HEK293 (cell line): Measurements from ENCODE around the gene DNAJC11.
A peak's percentile ranks its signal among the peaks of the same experiment; 100 is the strongest.

Experiments
- CTCF ChIA-PET: fragments of 350-600 bp; formaldehyde crosslinking; extraction: SDS; loops from one replicate; lab custom pipeline; 2021; ENCODE audit warnings: antibody characterized with exemption; lab: Yijun Ruan, JAX
- POLR2A ChIA-PET: fragments of 300-600 bp; formaldehyde crosslinking; extraction: SDS; loops from one replicate; lab custom pipeline; 2020; ENCODE audit warnings: antibody characterized with exemption, inconsistent platforms; lab: Yijun Ruan, JAX
- H3K27ac ChIP-seq: fragments of 200-500 bp; sonication (Bioruptor generic); 2 replicates; pipeline ENCODE4 v1.5.1; 2014; ENCODE audit warnings: low read depth, low read length, control low read depth, inconsistent platforms; ENCODE audit errors: extremely low read depth
- H3K36me3 ChIP-seq, 2 experiments: fragments of 200-500 bp in 1 of 2; sonication (Bioruptor generic) in 1 of 2; 1 replicate in 1 of 2; 2 replicates in 1 of 2; pipeline ENCODE4 v1.5.1; 2014 to 2017; ENCODE audit warnings: inconsistent platforms in 2 of 2, low read length in 2 of 2; ENCODE audit not compliant: control insufficient read depth in 2 of 2, insufficient read depth in 1 of 2
- H3K4me1 ChIP-seq: fragments of 200-500 bp; sonication (Bioruptor generic); 2 replicates; pipeline ENCODE4 v1.5.1; 2014; ENCODE audit warnings: mild to moderate bottlenecking, low read length, inconsistent platforms; ENCODE audit not compliant: control insufficient read depth, insufficient read depth
- H3K4me3 ChIP-seq: 2 replicates; pipeline ENCODE4 v1.5.1; 2011; ENCODE audit warnings: low read depth, mild to moderate bottlenecking, control low read depth, low read length, moderate library complexity
- H3K9me3 ChIP-seq: fragments of 200-500 bp; sonication (Bioruptor generic); 2 replicates; pipeline ENCODE4 v1.5.1; 2014; ENCODE audit warnings: low read depth, low read length, inconsistent platforms; ENCODE audit not compliant: control insufficient read depth, insufficient read depth
- BCL11A ChIP-seq: fragments of 450-650 bp; formaldehyde crosslinking; IDR thresholded peaks from 2 replicates; pipeline ENCODE4 v1.5.1; 2016; ENCODE audit warnings: low read depth, missing biosample characterization, missing genetic modification characterization
- EGR2 ChIP-seq: fragments of 450-650 bp; formaldehyde crosslinking; IDR thresholded peaks from 2 replicates; pipeline ENCODE4 v1.5.1; 2016; ENCODE audit warnings: low read depth, missing biosample characterization, missing genetic modification characterization
- GLI4 ChIP-seq: fragments of 450-650 bp; formaldehyde crosslinking; IDR thresholded peaks from 2 replicates; pipeline ENCODE4 v1.5.1; 2016; ENCODE audit warnings: missing biosample characterization, missing genetic modification characterization
- RBAK ChIP-seq: fragments of 450-650 bp; formaldehyde crosslinking; IDR thresholded peaks from 2 replicates; pipeline ENCODE4 v1.5.1; 2016; ENCODE audit warnings: missing biosample characterization, missing genetic modification characterization
- SP2 ChIP-seq: fragments of 450-650 bp; formaldehyde crosslinking; IDR thresholded peaks from 2 replicates; pipeline ENCODE4 v1.5.1; 2016; ENCODE audit warnings: missing biosample characterization, missing genetic modification characterization
- ZBTB10 ChIP-seq: fragments of 450-650 bp; formaldehyde crosslinking; IDR thresholded peaks from 2 replicates; pipeline ENCODE4 v1.5.1; 2016; ENCODE audit warnings: missing biosample characterization, missing genetic modification characterization
- ZBTB11 ChIP-seq: fragments of 450-650 bp; formaldehyde crosslinking; conservative IDR thresholded peaks from 2 replicates; pipeline ENCODE4 v1.5.1; 2016; ENCODE audit warnings: low read depth, missing biosample characterization, missing genetic modification characterization
- ZBTB21 ChIP-seq: fragments of 450-650 bp; formaldehyde crosslinking; IDR thresholded peaks from 2 replicates; pipeline ENCODE4 v1.5.1; 2017; ENCODE audit warnings: missing biosample characterization, missing genetic modification characterization
- ZBTB7A ChIP-seq: fragments of 450-650 bp; formaldehyde crosslinking; IDR thresholded peaks from 2 replicates; pipeline ENCODE4 v1.5.1; 2016; ENCODE audit warnings: low read depth, missing biosample characterization, missing genetic modification characterization
- ZIC2 ChIP-seq: fragments of 450-650 bp; formaldehyde crosslinking; IDR thresholded peaks from 2 replicates; pipeline ENCODE4 v1.5.1; 2016; ENCODE audit warnings: missing biosample characterization, missing genetic modification characterization
- ZNF138 ChIP-seq: fragments of 450-650 bp; formaldehyde crosslinking; IDR thresholded peaks from 2 replicates; pipeline ENCODE4 v1.5.1; 2016; ENCODE audit warnings: missing biosample characterization, missing genetic modification characterization, borderline replicate concordance
- ZNF157 ChIP-seq: fragments of 450-650 bp; formaldehyde crosslinking; IDR thresholded peaks from 2 replicates; pipeline ENCODE4 v1.5.1; 2016; ENCODE audit warnings: missing biosample characterization, missing genetic modification characterization
- ZNF175 ChIP-seq: fragments of 450-650 bp; formaldehyde crosslinking; IDR thresholded peaks from 2 replicates; pipeline ENCODE4 v1.5.1; 2016; ENCODE audit warnings: missing biosample characterization, missing genetic modification characterization
- ZNF19 ChIP-seq: fragments of 450-650 bp; formaldehyde crosslinking; IDR thresholded peaks from 2 replicates; pipeline ENCODE4; 2016; ENCODE audit warnings: missing biosample characterization, missing genetic modification characterization, low read depth
- ZNF274 ChIP-seq, 2 experiments: fragments of 200-500 bp in 1 of 2; fragments of 450-650 bp in 1 of 2; sonication (Bioruptor generic) in 1 of 2; formaldehyde crosslinking in 1 of 2; IDR thresholded peaks; 2 replicates each; pipeline versions ENCODE4 v1.5.1 to v1.6.1; 2014 to 2016; ENCODE audit warnings: borderline replicate concordance in 1 of 2, inconsistent platforms in 1 of 2, low read length in 1 of 2, missing biosample characterization in 1 of 2, missing genetic modification characterization in 1 of 2
- ZNF280C ChIP-seq: fragments of 450-650 bp; formaldehyde crosslinking; IDR thresholded peaks from 2 replicates; pipeline ENCODE4 v1.5.1; 2016; ENCODE audit warnings: missing biosample characterization, missing genetic modification characterization
- ZNF335 ChIP-seq: fragments of 450-650 bp; formaldehyde crosslinking; conservative IDR thresholded peaks from 2 replicates; pipeline ENCODE4 v1.5.1; 2016; ENCODE audit warnings: missing biosample characterization, missing genetic modification characterization
- ZNF366 ChIP-seq: fragments of 450-650 bp; formaldehyde crosslinking; conservative IDR thresholded peaks from 2 replicates; pipeline ENCODE4 v1.5.1; 2016; ENCODE audit warnings: missing biosample characterization, missing genetic modification characterization
- ZNF518A ChIP-seq: fragments of 450-650 bp; formaldehyde crosslinking; conservative IDR thresholded peaks from 2 replicates; pipeline ENCODE4 v1.5.1; 2016; ENCODE audit warnings: low read depth, missing biosample characterization, missing genetic modification characterization
- ZNF600 ChIP-seq: fragments of 450-650 bp; formaldehyde crosslinking; IDR thresholded peaks from 2 replicates; pipeline ENCODE4 v1.5.1; 2016; ENCODE audit warnings: missing biosample characterization, missing genetic modification characterization
- ZNF785 ChIP-seq: fragments of 450-650 bp; formaldehyde crosslinking; IDR thresholded peaks from 2 replicates; pipeline ENCODE4 v1.5.1; 2016; ENCODE audit warnings: missing biosample characterization, missing genetic modification characterization
- ZNF792 ChIP-seq: fragments of 450-650 bp; formaldehyde crosslinking; IDR thresholded peaks from 2 replicates; pipeline ENCODE4 v1.5.1; 2016; ENCODE audit warnings: missing biosample characterization, missing genetic modification characterization
- ZNF830 ChIP-seq: fragments of 450-650 bp; IDR thresholded peaks from 2 replicates; pipeline ENCODE4 v1.5.0; 2018; ENCODE audit warnings: missing biosample characterization, missing genetic modification characterization, low read depth, mild to moderate bottlenecking, moderate library complexity

The DNAJC11 gene

GRCh38 chr1:6614929-6615785 lies 86.5 kb downstream of the DNAJC11 start:
- Histone ChIP-seq H3K36me3 (peaks cover 20 to 38% of the 10 kb centered on the region in 2 experiments; a peak in 2 of 3 replicates), H3K4me1 (no peaks in the 10 kb centered on the region), H3K4me3 (peak overlapping the region; percentile 88), H3K9me3 (no peaks in the 10 kb centered on the region), H3K27ac (peak overlapping the region; percentile 54)
- CTCF ChIA-PET: no interaction called here
- POLR2A ChIA-PET: interaction anchor here (0.6 to 1.0 kb wide), 4 partner anchors 11 to 59 kb away, joined by 3 to 6 read pairs (median 4); no protein-coding TSS in a partner anchor
- TF ChIP-seq ZBTB10 (tag by site-specific recombination) (0 out of 2 replicates have a peak, but pooled peaks have one; percentile 18), ZNF518A (tag by site-specific recombination) (no peak), ZBTB11 (tag by site-specific recombination) (no peak), ZIC2 (tag by site-specific recombination) (no peak), ZNF175 (tag by site-specific recombination) (no peak), ZNF280C (tag by site-specific recombination) (no peak), ZNF274 (IDR thresholded peaks at IDR 0.05; ENCODE audit: low read length) (no peak), ZNF274 (tag by site-specific recombination; IDR thresholded peaks at IDR 0.05; ENCODE audit: borderline replicate concordance) (no peak), RBAK (no peak), GLI4 (no peak), ZNF366 (tag by site-specific recombination) (no peak), ZNF19 (tag by site-specific recombination) (no peak), ZNF157 (tag by site-specific recombination) (no peak), ZBTB21 (tag by site-specific recombination) (no peak), EGR2 (peak; percentile 73), ZNF792 (tag by site-specific recombination) (no peak), BCL11A (tag by site-specific recombination) (no peak), ZNF830 (tag by site-specific recombination) (no peak), ZBTB7A (tag by site-specific recombination) (0 out of 2 replicates have a peak, but pooled peaks have one; percentile 31), ZNF785 (tag by site-specific recombination) (no peak), SP2 (tag by site-specific recombination) (peak; percentile 19; the same call in 1 of the 2 replicates), ZNF138 (no peak), ZNF600 (tag by site-specific recombination) (no peak), ZNF335 (0 out of 2 replicates have a peak, but pooled peaks have one; percentile 36)
